Neural crest cell (in vitro differentiated cells): ENCODE measurements around the gene TUBA4B. TPM values are rescaled to one million over a fixed set of nuclear protein-coding genes. Genes with fewer than 3 reads are reported as not detected.
A peak's percentile ranks its signal among the peaks of the same experiment; 100 is the strongest.

Source experiments
- DNase-seq: peaks from one replicate; pipeline ENCODE4 v3.0.0; 2021; ENCODE audit warnings: low read depth, mixed read lengths, low spot score
- H3K27ac Mint-ChIP-seq: one replicate; pipeline ENCODE4 v1.8.0; 2021; ENCODE audit warnings: mild to moderate bottlenecking, mixed read lengths; ENCODE audit not compliant: unreplicated experiment
- H3K27me3 Mint-ChIP-seq: 2 replicates; pipeline ENCODE4 v1.8.0; 2021; ENCODE audit warnings: low read depth, mild to moderate bottlenecking, mixed read lengths
- H3K36me3 Mint-ChIP-seq: 2 replicates; pipeline ENCODE4 v1.8.0; 2021; ENCODE audit warnings: low read depth, mild to moderate bottlenecking, mixed read lengths
- H3K4me1 Mint-ChIP-seq: 2 replicates; pipeline ENCODE4 v1.8.0; 2021; ENCODE audit warnings: mixed read lengths
- H3K4me3 Mint-ChIP-seq: one replicate; pipeline ENCODE4 v1.8.0; 2021; ENCODE audit warnings: mild to moderate bottlenecking, mixed read lengths
- H3K9me3 Mint-ChIP-seq: 2 replicates; pipeline ENCODE4 v1.8.0; 2021; ENCODE audit warnings: mixed read lengths
- total RNA-seq: library from RNA; stranded (reverse); gene quantifications from 2 replicates; pipeline ENCODE4 v1.2.1, GENCODE V29; 2021
- TF ChIP-seq, protein P1 (sequence below): fragments of 200-600 bp; sonication (generic); conservative IDR thresholded peaks from 2 replicates; pipeline ENCODE4 v1.5.0; 2021; ENCODE audit warnings: antibody characterized with exemption, mild to moderate bottlenecking

TUBA4B gene
- total RNA-seq, 1 donor from 2014 or later, result not detected

DNA sequence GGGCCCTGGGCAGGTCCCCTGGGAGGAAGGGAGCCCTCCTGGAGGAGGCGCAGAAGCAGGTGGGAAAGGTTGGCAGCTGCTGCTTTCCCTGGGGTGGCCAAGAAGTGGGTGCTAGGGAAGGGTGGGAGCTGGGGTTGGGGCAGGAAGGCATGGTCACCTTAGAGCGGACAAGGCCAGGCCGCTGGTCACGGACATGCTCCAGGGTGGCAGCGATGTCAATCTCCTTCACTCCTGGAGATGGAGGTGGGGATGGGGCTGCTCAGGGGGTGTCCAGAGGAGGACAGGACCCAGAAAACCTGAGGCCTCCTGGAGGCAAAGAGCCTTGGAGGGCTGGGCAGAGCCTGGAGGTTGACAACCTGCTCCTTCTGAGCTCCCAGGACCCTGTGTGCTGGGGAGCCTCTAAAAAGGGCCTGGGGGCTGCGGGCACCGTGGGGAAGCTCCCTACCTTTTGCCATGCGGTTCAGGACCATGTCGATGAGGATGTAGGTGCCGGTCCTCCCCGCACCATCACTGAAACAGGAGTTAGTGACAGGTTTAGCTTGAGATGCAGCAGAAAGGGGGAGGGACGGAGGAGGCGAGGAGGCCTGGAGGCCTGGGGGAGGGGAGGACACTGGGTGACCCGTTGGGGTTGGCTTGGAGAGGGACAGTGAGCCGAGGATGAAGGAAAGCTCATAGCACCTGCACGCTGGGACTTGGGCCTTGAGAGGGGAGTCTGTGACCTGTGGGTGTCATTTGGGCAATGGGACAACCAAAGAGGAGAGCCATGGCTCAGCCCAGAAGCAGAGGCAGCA, 37.5 kb downstream of the TUBA4B start:
- no peaks in the 10 kb centered on the region for H3K9me3 Mint-ChIP-seq
- H3K4me3 Mint-ChIP-seq, result no peak overlapping the region
- peaks cover 11% of the 10 kb centered on the region for H3K4me1 Mint-ChIP-seq
- no peak overlapping the region for H3K27ac Mint-ChIP-seq
- TF ChIP-seq, protein P1, sequence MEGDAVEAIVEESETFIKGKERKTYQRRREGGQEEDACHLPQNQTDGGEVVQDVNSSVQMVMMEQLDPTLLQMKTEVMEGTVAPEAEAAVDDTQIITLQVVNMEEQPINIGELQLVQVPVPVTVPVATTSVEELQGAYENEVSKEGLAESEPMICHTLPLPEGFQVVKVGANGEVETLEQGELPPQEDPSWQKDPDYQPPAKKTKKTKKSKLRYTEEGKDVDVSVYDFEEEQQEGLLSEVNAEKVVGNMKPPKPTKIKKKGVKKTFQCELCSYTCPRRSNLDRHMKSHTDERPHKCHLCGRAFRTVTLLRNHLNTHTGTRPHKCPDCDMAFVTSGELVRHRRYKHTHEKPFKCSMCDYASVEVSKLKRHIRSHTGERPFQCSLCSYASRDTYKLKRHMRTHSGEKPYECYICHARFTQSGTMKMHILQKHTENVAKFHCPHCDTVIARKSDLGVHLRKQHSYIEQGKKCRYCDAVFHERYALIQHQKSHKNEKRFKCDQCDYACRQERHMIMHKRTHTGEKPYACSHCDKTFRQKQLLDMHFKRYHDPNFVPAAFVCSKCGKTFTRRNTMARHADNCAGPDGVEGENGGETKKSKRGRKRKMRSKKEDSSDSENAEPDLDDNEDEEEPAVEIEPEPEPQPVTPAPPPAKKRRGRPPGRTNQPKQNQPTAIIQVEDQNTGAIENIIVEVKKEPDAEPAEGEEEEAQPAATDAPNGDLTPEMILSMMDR, result no peak
- H3K27me3 Mint-ChIP-seq, result peaks cover 17% of the 10 kb centered on the region
- H3K36me3 Mint-ChIP-seq, result no peaks in the 10 kb centered on the region
- no peak for DNase-seq

DNA sequence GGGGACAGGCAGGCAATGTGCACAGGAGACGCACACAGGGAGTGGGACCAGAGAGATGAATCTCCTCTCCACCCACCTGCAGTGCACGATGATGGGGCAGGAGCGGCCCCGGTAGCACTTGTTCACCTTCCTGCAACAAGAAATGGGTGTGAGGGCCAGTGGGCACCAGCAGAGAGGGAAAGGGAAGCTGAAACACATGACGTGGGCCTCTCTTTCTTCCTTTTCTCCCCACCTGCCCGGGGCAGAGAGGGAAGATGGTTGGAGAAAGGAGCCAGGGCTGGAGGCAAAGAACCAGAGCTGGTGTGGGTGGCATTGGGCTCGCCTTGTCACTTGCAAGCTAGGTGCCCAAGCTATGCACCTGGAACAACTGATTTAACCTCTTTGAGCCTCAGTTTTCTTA, 38.4 kb downstream of the TUBA4B start:
- no peak for DNase-seq
- Mint-ChIP-seq H3K4me1 (peaks cover 6% of the 10 kb centered on the region), H3K9me3 (no peaks in the 10 kb centered on the region), H3K36me3 (no peaks in the 10 kb centered on the region), H3K27me3 (peaks cover 20% of the 10 kb centered on the region), H3K27ac (no peak overlapping the region), H3K4me3 (no peak overlapping the region)
- TF ChIP-seq, protein P1, result no peak

DNA sequence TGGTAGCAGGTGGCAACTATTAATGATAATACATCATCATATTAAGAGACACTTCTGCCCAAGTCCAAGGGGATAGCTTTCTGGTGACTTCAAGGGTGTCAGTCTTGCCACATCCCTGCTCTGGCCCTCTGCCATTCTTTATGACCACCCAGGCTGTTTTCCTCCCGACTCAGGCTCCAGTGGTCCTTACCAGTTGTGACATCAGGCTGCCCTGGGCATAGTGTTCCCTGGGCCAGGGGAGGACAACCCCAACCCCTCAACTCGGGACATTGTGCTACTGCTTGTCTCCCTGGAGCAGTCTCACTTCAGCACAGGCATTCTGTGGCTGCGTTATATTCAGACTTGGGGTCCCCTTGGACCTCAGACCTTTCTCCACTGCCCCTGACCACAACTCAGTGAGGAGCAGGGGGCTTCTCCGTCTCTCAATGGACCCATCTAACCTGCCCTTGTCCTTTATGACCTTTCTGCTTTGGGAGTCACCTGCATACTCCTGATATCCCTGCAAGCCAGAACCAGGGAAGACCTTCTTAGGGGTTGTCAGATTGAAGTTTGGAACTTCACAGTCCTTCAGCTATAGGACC, 39.0 kb downstream of the TUBA4B start:
- TF ChIP-seq, protein P1, result no peak
- no peak for DNase-seq
- Mint-ChIP-seq H3K27ac (no peak overlapping the region), H3K4me1 (peaks cover 6% of the 10 kb centered on the region), H3K9me3 (no peaks in the 10 kb centered on the region), H3K4me3 (no peak overlapping the region), H3K36me3 (no peaks in the 10 kb centered on the region), H3K27me3 (peaks cover 20% of the 10 kb centered on the region)

DNA sequence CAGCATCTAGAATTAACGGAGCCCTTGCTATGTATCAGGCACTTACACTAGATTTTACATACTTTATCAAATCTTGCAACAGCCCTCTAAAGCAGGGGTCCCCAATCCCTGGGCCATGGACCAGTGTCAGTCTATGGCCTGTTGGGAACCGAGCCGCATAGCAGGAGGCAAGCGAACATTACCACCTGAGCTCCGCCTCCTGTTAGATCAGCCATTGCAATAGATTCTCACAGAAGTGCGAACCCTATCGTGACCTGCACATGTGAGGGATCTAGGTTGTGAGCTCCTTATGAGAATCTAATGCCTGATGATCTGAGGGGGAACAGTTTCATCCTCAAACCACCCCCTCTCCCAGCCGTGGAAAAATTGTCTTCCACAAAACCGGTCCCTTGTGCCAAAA, 39.6 kb downstream of the TUBA4B start:
- Mint-ChIP-seq H3K9me3 (no peaks in the 10 kb centered on the region), H3K4me1 (peaks cover 6% of the 10 kb centered on the region), H3K36me3 (no peaks in the 10 kb centered on the region), H3K27me3 (peaks cover 22% of the 10 kb centered on the region), H3K27ac (no peak overlapping the region), H3K4me3 (peak overlapping the region; percentile 34)
- TF ChIP-seq, protein P1, result no peak
- DNase-seq, result no peak

DNA sequence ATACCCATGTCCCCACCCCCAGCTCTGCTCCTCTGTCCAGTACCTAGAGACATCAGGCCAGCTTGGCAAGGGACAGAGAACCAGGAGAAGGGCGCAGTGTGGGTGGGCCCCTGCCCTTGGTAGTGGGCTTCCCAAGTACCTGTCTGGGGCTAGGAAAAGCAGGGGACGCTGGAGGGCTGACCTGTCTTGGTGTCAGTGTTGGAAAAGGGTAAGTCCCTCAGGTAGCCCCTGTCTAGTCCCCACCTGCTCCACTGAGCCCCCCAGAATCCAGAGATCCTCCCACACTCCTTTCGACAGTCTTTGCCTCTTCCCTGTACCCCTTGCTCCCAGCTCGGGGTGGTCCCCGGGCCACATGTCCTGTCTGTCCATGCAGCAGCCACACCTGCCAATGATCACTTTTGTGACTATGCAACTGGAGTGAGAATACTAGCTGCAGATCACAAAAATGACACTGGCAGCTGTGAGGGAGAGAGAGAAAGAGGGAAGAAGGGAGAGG, 40.7 kb downstream of the TUBA4B start:
- Mint-ChIP-seq H3K27ac (no peak overlapping the region), H3K9me3 (no peaks in the 10 kb centered on the region), H3K36me3 (no peaks in the 10 kb centered on the region), H3K4me1 (peaks cover 6% of the 10 kb centered on the region), H3K27me3 (peaks cover 30% of the 10 kb centered on the region), H3K4me3 (peak overlapping the region; percentile 62)
- no peak for DNase-seq
- TF ChIP-seq, protein P1, result no peak
